K562 (cell line): ENCODE results near the gene KCNH2. TPM values are rescaled to one million over a fixed set of nuclear protein-coding genes. Genes with fewer than 3 reads are reported as not detected.

ENCODE experiments used
- ASH1L ChIP-seq: fragments of 450-650 bp; IDR thresholded peaks from 2 replicates; pipeline ENCODE4 v1.6.1; 2018; ENCODE audit warnings: borderline replicate concordance, mild to moderate bottlenecking, low read depth; ENCODE audit not compliant: partially characterized antibody
- CBX2 ChIP-seq: fragments of 200-600 bp; sonication (generic); IDR thresholded peaks from one replicate; pipeline ENCODE4 v1.6.1; 2012; ENCODE audit warnings: mild to moderate bottlenecking, low read length, inconsistent platforms; ENCODE audit not compliant: insufficient read depth, poor library complexity, severe bottlenecking
- CBX3 ChIP-seq, 2 experiments: IDR thresholded peaks; 1 replicate in 1 of 2; 2 replicates in 1 of 2; pipeline ENCODE4 v1.6.1; 2012; ENCODE audit warnings: inconsistent platforms in 2 of 2, low read length in 2 of 2, borderline replicate concordance in 1 of 2, control low read depth in 1 of 2
- CTCFL ChIP-seq: IDR thresholded peaks from 2 replicates; pipeline ENCODE4 v1.6.1; 2011; ENCODE audit warnings: borderline replicate concordance, low read depth, mild to moderate bottlenecking, moderate library complexity, low read length; ENCODE audit not compliant: insufficient read depth, poor library complexity, severe bottlenecking
- ETV6 ChIP-seq, 3 experiments: fragments of 150-350 bp in 1 of 3; sonication (generic) in 1 of 3; formaldehyde crosslinking in 1 of 3; IDR thresholded peaks; 2 replicates each; pipeline versions ENCODE4 v1.6.1 to v1.8.0; 2014 to 2022; ENCODE audit warnings: borderline replicate concordance in 2 of 3, low read depth in 2 of 3, antibody characterized with exemption in 1 of 3, low read length in 1 of 3, mild to moderate bottlenecking in 1 of 3, missing genetic modification reagents in 1 of 3
- GABPB1 ChIP-seq: sonication (generic); formaldehyde crosslinking; IDR thresholded peaks from 2 replicates; pipeline ENCODE4 v1.8.0; 2022; ENCODE audit warnings: mild to moderate bottlenecking, missing genetic modification reagents
- HCFC1 ChIP-seq: IDR thresholded peaks from 2 replicates; pipeline ENCODE4 v1.6.1; 2012; ENCODE audit warnings: low read depth, low read length, improper control_type of control experiment
- MBD2 ChIP-seq: sonication (generic); IDR thresholded peaks from 2 replicates; pipeline ENCODE4 v1.6.1; 2016; ENCODE audit warnings: low read depth, borderline replicate concordance
- MYC ChIP-seq, 2 experiments: fragments of 250-450 bp in 1 of 2; sonication (Bioruptor Pico) in 1 of 2; IDR thresholded peaks; 2 replicates each; pipeline versions ENCODE4 v1.5.1 to v1.6.1; 2012 to 2021; ENCODE audit warnings: low read depth in 2 of 2, borderline replicate concordance in 1 of 2, improper control_type of control experiment in 1 of 2, low read length in 1 of 2, mild to moderate bottlenecking in 1 of 2, moderate library complexity in 1 of 2
- NELFE ChIP-seq: IDR thresholded peaks from 2 replicates; pipeline ENCODE4 v1.6.1; 2011; ENCODE audit warnings: mild to moderate bottlenecking; ENCODE audit not compliant: insufficient read depth, insufficient read length
- POU5F1 ChIP-seq: fragments of 150-350 bp; IDR thresholded peaks from 2 replicates; pipeline ENCODE4 v1.6.1; 2014; ENCODE audit warnings: borderline replicate concordance, low read length, low read depth, mild to moderate bottlenecking; ENCODE audit not compliant: partially characterized antibody
- SIX5 ChIP-seq, 2 experiments: IDR thresholded peaks; 2 replicates each; pipeline ENCODE4 v1.6.1; 2011; ENCODE audit warnings: low read length in 2 of 2, borderline replicate concordance in 1 of 2, low read depth in 1 of 2, mild to moderate bottlenecking in 1 of 2, moderate library complexity in 1 of 2; ENCODE audit not compliant: insufficient read depth in 1 of 2
- SREBF1 ChIP-seq: fragments of 150-350 bp; IDR thresholded peaks from 2 replicates; pipeline ENCODE4 v1.6.1; 2014; ENCODE audit warnings: antibody characterized with exemption, low read depth, low read length, borderline replicate concordance
- ZNF12 ChIP-seq: sonication (generic); formaldehyde crosslinking; IDR thresholded peaks from 2 replicates; pipeline ENCODE4 v1.4.0; 2020; ENCODE audit warnings: mild to moderate bottlenecking, missing genetic modification reagents
- ZNF23 ChIP-seq: fragments of 250-450 bp; sonication (Bioruptor Pico); IDR thresholded peaks from 2 replicates; pipeline ENCODE4 v1.4.0; 2020; ENCODE audit warnings: mild to moderate bottlenecking
- ZNF395 ChIP-seq: fragments of 200-800 bp; sonication (Bioruptor generic); IDR thresholded peaks from 2 replicates; pipeline ENCODE4 v1.6.1; 2017; ENCODE audit warnings: missing genetic modification characterization, missing compliant biosample characterization
- ZNF57 ChIP-seq: fragments of 450-650 bp; formaldehyde crosslinking; IDR thresholded peaks from 2 replicates; pipeline ENCODE4 v1.4.0; 2020; ENCODE audit warnings: mild to moderate bottlenecking, moderate library complexity
- polyA plus RNA-seq, 8 experiments: library from polyadenylated mRNA; depleted of rRNA in 4 of 8; stranded (reverse) in 5 of 8; unstranded in 3 of 8; fragments of >200 nt; fragmentation: Nextera tagmentation in 2 of 8; fragmentation: Illumina TruSeq in 1 of 8; extraction: Ambion mirVana in 2 of 8; extraction: Trizol in 1 of 8; gene quantifications; 2 replicates each; pipeline versions ENCODE4 v1.2.1 to v1.2.3, GENCODE V29; 2011 to 2014; ENCODE audit warnings: inconsistent platforms in 1 of 8, missing spikeins in 1 of 8
- total RNA-seq, 7 experiments: library from RNA; depleted of rRNA in 6 of 7; stranded (reverse); fragments of >200 nt in 6 of 7; fragmentation: Illumina TruSeq in 2 of 7; extraction: Trizol in 2 of 7; gene quantifications; 2 replicates each; pipeline versions ENCODE4 v1.2.1 to v1.2.3, GENCODE V29; 2011 to 2021; ENCODE audit warnings: low replicate concordance in 1 of 7
- TF ChIP-seq, protein P1 (sequence below), 3 experiments: fragments of 200-800 bp in 1 of 3; fragments of 250-450 bp in 1 of 3; fragments of 450-650 bp in 1 of 3; sonication (Bioruptor Pico) in 1 of 3; sonication (Bioruptor generic) in 1 of 3; formaldehyde crosslinking in 1 of 3; IDR thresholded peaks; 2 replicates each; pipeline versions ENCODE4 v1.6.1 to v1.8.0; 2016 to 2022; ENCODE audit warnings: mild to moderate bottlenecking in 2 of 3, missing genetic modification characterization in 2 of 3, missing compliant biosample characterization in 1 of 3, moderate library complexity in 1 of 3

KCNH2 gene
- total and polyA plus RNA-seq, 9 of the 15 experiments (the other 6 are each of a cell fraction or from before 2014, with no cell fraction given) = 18.1 to 368 (median 218) TPM

GRCh38 chr7:150992833-150993302, 14.7 kb upstream of the KCNH2 start (continued):
- TF ChIP-seq, protein P1, sequence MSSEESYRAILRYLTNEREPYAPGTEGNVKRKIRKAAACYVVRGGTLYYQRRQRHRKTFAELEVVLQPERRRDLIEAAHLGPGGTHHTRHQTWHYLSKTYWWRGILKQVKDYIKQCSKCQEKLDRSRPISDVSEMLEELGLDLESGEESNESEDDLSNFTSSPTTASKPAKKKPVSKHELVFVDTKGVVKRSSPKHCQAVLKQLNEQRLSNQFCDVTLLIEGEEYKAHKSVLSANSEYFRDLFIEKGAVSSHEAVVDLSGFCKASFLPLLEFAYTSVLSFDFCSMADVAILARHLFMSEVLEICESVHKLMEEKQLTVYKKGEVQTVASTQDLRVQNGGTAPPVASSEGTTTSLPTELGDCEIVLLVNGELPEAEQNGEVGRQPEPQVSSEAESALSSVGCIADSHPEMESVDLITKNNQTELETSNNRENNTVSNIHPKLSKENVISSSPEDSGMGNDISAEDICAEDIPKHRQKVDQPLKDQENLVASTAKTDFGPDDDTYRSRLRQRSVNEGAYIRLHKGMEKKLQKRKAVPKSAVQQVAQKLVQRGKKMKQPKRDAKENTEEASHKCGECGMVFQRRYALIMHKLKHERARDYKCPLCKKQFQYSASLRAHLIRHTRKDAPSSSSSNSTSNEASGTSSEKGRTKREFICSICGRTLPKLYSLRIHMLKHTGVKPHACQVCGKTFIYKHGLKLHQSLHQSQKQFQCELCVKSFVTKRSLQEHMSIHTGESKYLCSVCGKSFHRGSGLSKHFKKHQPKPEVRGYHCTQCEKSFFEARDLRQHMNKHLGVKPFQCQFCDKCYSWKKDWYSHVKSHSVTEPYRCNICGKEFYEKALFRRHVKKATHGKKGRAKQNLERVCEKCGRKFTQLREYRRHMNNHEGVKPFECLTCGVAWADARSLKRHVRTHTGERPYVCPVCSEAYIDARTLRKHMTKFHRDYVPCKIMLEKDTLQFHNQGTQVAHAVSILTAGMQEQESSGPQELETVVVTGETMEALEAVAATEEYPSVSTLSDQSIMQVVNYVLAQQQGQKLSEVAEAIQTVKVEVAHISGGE (CRISPR knock-in tag; IDR thresholded peaks at IDR 0.05) = peak in 1 of 3 experiments; percentile 82; a peak in 2 of 6 replicates
- TF ChIP-seq ASH1L = peak; percentile 46
- TF ChIP-seq MYC (IDR thresholded peaks at IDR 0.05; ENCODE audit: low read depth, low read length) = peak; percentile 70
- TF ChIP-seq MYC (CRISPR knock-in tag; IDR thresholded peaks at IDR 0.05; ENCODE audit: borderline replicate concordance, low read depth) = no peak
- 0 out of 2 replicates have a peak, but pooled peaks have one; percentile 62 for TF ChIP-seq GABPB1 (CRISPR knock-in tag)
- TF ChIP-seq CBX3 (IDR thresholded peaks at IDR 0.05; ENCODE audit: borderline replicate concordance in 1 of 2, low read length in 2 of 2) = peak in 1 of 2 experiments; percentile 19; a peak in 1 of 3 replicates
- no peak for TF ChIP-seq ZNF57
- TF ChIP-seq CTCFL = peak; percentile 43
- TF ChIP-seq SIX5 (IDR thresholded peaks at IDR 0.05; ENCODE audit: borderline replicate concordance in 1 of 2, insufficient read depth in 1 of 2, low read depth in 1 of 2, low read length in 2 of 2) = peak; percentile 100
- 0 out of 2 replicates have a peak, but pooled peaks have one; percentile 16 for TF ChIP-seq ZNF12 (CRISPR knock-in tag)
- peak; percentile 94 for TF ChIP-seq MBD2
- TF ChIP-seq POU5F1 = peak; percentile 75
- no peak for TF ChIP-seq ZNF23
- TF ChIP-seq NELFE = no peak
- TF ChIP-seq HCFC1 = peak; percentile 100
- no peak for TF ChIP-seq CBX2
- TF ChIP-seq ZNF395 (CRISPR knock-in tag) = peak; percentile 95
- peak; percentile 62; the same call in 1 of the 2 replicates for TF ChIP-seq SREBF1
- peak in 1 of 2 experiments; percentile 34; a peak in 1 of 4 replicates for TF ChIP-seq ETV6 (IDR thresholded peaks at IDR 0.05; ENCODE audit: borderline replicate concordance in 1 of 2, low read depth in 2 of 2, low read length in 1 of 2)
- TF ChIP-seq ETV6 (CRISPR knock-in tag; IDR thresholded peaks at IDR 0.05; ENCODE audit: borderline replicate concordance) = no peak
